ENCODE results near the gene ARL13B. TPM values are rescaled to one million over a fixed set of nuclear protein-coding genes. Genes with fewer than 3 reads are reported as not detected.

Gene ARL13B
- total and polyA plus RNA-seq, 2 of the 4 experiments (the other 2 are of a cell fraction): 2.7 to 3.0 TPM

- peak; percentile 15 for DNase-seq
- 86% methylated on average over 2 of the region's 3 CpGs; no CpG with 5 or more reads in 1 of the 2 experiments for WGBS, 2 experiments (ENCODE audit: extremely low coverage in 2 of 2, insufficient read length in 1 of 2)
- Histone ChIP-seq H3K9me1 (ENCODE audit: insufficient read depth, low read length) (peaks cover 3% of the 10 kb centered on the region; the same call in 1 of the 2 replicates), H2AK9ac (replicated peaks; ENCODE audit: low read depth, low read length, poor library complexity) (no peak overlapping the region), H3K4ac (ENCODE audit: low read depth, low read length) (no peak overlapping the region), H3K14ac (replicated peaks; ENCODE audit: low read depth, low read length) (no peak overlapping the region), H2BK15ac (ENCODE audit: low read depth, low read length) (no peak overlapping the region), H3K18ac (ENCODE audit: low read depth, low read length) (no peak overlapping the region), H3K4me1 (ENCODE audit: control insufficient read depth, insufficient read depth, low read length) (no peaks in the 10 kb centered on the region), H2BK20ac (ENCODE audit: low read depth, low read length) (no peak overlapping the region), H3K56ac (ENCODE audit: extremely low read depth, insufficient read depth, low read length) (no peak overlapping the region), H4K8ac (ENCODE audit: low read depth in 2 of 2, low read length in 2 of 2) (no peak overlapping the region), H3K23ac (ENCODE audit: low read depth, low read length) (no peak overlapping the region), H3K9me3 (ENCODE audit: control insufficient read depth, insufficient read depth, low read length) (no peaks in the 10 kb centered on the region), H4K5ac (ENCODE audit: low read depth, low read length) (no peak overlapping the region), H2AFZ (replicated peaks; ENCODE audit: low read length, poor library complexity) (no peak overlapping the region), H3K4me3 (ENCODE audit: insufficient read depth, low read depth, low read length) (no peak overlapping the region), H3K4me2 (ENCODE audit: low read depth, low read length) (no peak overlapping the region), H2AK5ac (ENCODE audit: low read depth, low read length) (no peak overlapping the region), H3K27me3 (ENCODE audit: control insufficient read depth, insufficient read depth, low read length) (no peaks in the 10 kb centered on the region), H2BK120ac (ENCODE audit: low read depth, low read length) (no peak overlapping the region), H3K27ac (ENCODE audit: insufficient read depth, low read length) (no peak overlapping the region), H4K20me1 (ENCODE audit: insufficient read depth, low read length) (0 out of 2 replicates have a peak, but pooled peaks cover 3% of the 10 kb centered on the region), H2BK5ac (ENCODE audit: low read depth, low read length, poor library complexity, severe bottlenecking) (no peak overlapping the region), H3K79me1 (ENCODE audit: low read depth in 1 of 2, low read length in 2 of 2) (peaks cover 3 to 17% of the 10 kb centered on the region in 2 experiments; a peak in 3 of 4 replicates), H3K36me3 (ENCODE audit: control insufficient read depth, insufficient read depth, low read length) (no peaks in the 10 kb centered on the region), H4K91ac (ENCODE audit: insufficient read depth, low read depth, low read length) (no peak overlapping the region), H3K9ac (ENCODE audit: low read depth, low read length) (no peak overlapping the region)
- dilution Hi-C loops (cut with HindIII; ENCODE audit: low sequenced_read_pairs, unreplicated experiment) (no loop called here), in situ Hi-C loops (cut with MboI; ENCODE audit: low sequenced_read_pairs) (no loop called here), intact Hi-C loops (cut with micrococcal nuclease) (no loop called here)
- POLR2A ChIA-PET (ENCODE audit: unreplicated experiment): no interaction called here
- TF ChIP-seq, protein P1, sequence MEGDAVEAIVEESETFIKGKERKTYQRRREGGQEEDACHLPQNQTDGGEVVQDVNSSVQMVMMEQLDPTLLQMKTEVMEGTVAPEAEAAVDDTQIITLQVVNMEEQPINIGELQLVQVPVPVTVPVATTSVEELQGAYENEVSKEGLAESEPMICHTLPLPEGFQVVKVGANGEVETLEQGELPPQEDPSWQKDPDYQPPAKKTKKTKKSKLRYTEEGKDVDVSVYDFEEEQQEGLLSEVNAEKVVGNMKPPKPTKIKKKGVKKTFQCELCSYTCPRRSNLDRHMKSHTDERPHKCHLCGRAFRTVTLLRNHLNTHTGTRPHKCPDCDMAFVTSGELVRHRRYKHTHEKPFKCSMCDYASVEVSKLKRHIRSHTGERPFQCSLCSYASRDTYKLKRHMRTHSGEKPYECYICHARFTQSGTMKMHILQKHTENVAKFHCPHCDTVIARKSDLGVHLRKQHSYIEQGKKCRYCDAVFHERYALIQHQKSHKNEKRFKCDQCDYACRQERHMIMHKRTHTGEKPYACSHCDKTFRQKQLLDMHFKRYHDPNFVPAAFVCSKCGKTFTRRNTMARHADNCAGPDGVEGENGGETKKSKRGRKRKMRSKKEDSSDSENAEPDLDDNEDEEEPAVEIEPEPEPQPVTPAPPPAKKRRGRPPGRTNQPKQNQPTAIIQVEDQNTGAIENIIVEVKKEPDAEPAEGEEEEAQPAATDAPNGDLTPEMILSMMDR (conservative IDR thresholded peaks at IDR 0.05; ENCODE audit: low read depth, low read length): no peak
- TF ChIP-seq FOS (IDR thresholded peaks at IDR 0.05; ENCODE audit: low read depth, low read length) (no peak), SMC3 (IDR thresholded peaks at IDR 0.05; ENCODE audit: low read depth, low read length) (no peak), BHLHE40 (IDR thresholded peaks at IDR 0.05; ENCODE audit: low read depth, low read length) (no peak), CHD1 (IDR thresholded peaks at IDR 0.05; ENCODE audit: low read depth, low read length) (no peak), RAD21 (IDR thresholded peaks at IDR 0.05; ENCODE audit: low read length) (no peak), USF2 (IDR thresholded peaks at IDR 0.05; ENCODE audit: low read depth, low read length) (no peak), POLR2A (IDR thresholded peaks at IDR 0.05; ENCODE audit: low read depth, low read length) (no peak), MAFK (IDR thresholded peaks at IDR 0.05; ENCODE audit: low read depth, low read length) (no peak), MAZ (IDR thresholded peaks at IDR 0.05; ENCODE audit: borderline replicate concordance, low read depth, low read length) (no peak), RFX5 (IDR thresholded peaks at IDR 0.05; ENCODE audit: low read depth, low read length) (no peak), RCOR1 (IDR thresholded peaks at IDR 0.05; ENCODE audit: insufficient replicate concordance, low read length) (no peak), MXI1 (IDR thresholded peaks at IDR 0.05; ENCODE audit: borderline replicate concordance, low read depth, low read length) (no peak), NFE2L2 (IDR thresholded peaks at IDR 0.05; ENCODE audit: low read depth, low read length) (no peak), CEBPB (IDR thresholded peaks at IDR 0.05; ENCODE audit: low read depth, low read length) (no peak)
- TF ChIP-seq, protein P2, sequence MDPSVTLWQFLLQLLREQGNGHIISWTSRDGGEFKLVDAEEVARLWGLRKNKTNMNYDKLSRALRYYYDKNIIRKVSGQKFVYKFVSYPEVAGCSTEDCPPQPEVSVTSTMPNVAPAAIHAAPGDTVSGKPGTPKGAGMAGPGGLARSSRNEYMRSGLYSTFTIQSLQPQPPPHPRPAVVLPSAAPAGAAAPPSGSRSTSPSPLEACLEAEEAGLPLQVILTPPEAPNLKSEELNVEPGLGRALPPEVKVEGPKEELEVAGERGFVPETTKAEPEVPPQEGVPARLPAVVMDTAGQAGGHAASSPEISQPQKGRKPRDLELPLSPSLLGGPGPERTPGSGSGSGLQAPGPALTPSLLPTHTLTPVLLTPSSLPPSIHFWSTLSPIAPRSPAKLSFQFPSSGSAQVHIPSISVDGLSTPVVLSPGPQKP (IDR thresholded peaks at IDR 0.05; ENCODE audit: borderline replicate concordance, low read depth, low read length): no peak
- no TSS peak for BruUV-seq (replicated peaks)
- no peak for ATAC-seq (ENCODE audit: low read depth)
- CTCF ChIA-PET: interaction anchor here (0.6 kb wide), 1 partner anchor 13 kb away, joined by 5 read pairs; no protein-coding TSS in a partner anchor
Observed at GRCh38 chr3:93994056-93994455, 14.1 kb downstream of the ARL13B start.

All from IMR-90 (cell line).